GM06990 (cell line): Measurements from ENCODE around the gene MYBL2.
"Not testable (repeated sequence)": the region's sequence is repeated elsewhere in the genome, so short reads cannot be mapped to it uniquely, and the experiment has no call there.

ENCODE experiments used
- DNase-seq: peaks from one replicate; pipeline ENCODE4 v3.0.0-alpha.2; 2011; ENCODE audit not compliant: insufficient read length; ENCODE audit errors: extremely low read depth
- H3K27me3 ChIP-seq: replicated peaks from 2 replicates; pipeline ENCODE4 v1.6.0; 2011; ENCODE audit warnings: low read length; ENCODE audit not compliant: control insufficient read depth, insufficient read depth
- H3K36me3 ChIP-seq: 2 replicates; pipeline ENCODE4 v1.5.1; 2011; ENCODE audit warnings: low read length; ENCODE audit not compliant: control insufficient read depth, insufficient read depth
- H3K4me3 ChIP-seq: replicated peaks from 2 replicates; pipeline ENCODE4 v1.5.1; 2011; ENCODE audit warnings: low read depth, mild to moderate bottlenecking, control low read depth, low read length
- TF ChIP-seq, protein P1 (sequence below): IDR thresholded peaks from 2 replicates; pipeline ENCODE4 v1.5.1; 2011; ENCODE audit warnings: low read length, control low read depth, mild to moderate bottlenecking, inconsistent platforms; ENCODE audit not compliant: insufficient read depth, poor library complexity, severe bottlenecking

The MYBL2 gene

DNA sequence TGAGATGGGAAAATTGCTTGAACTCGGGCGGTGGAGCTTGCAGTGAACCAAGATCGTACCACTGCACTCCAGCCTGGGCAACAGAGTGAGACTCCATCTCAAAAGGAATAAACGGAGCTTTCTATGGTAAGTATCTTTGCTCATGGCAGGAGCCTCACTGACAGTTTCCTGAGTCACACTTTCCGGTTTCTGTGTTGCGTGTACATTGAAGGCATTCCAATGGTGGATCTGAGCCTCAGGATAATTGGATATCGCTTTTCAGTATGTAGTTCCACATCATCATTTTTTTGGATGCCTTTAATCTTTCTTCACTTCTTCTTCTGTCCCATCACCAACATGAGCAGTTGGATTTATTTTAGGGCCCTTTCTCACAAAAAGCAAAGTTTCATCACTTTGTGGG is 88.5 kb downstream of the MYBL2 start:
- Histone ChIP-seq H3K27me3 (no peaks in the 10 kb centered on the region), H3K36me3 (no peaks in the 10 kb centered on the region), H3K4me3 (no peak overlapping the region)
- no peak for DNase-seq
- TF ChIP-seq, protein P1, sequence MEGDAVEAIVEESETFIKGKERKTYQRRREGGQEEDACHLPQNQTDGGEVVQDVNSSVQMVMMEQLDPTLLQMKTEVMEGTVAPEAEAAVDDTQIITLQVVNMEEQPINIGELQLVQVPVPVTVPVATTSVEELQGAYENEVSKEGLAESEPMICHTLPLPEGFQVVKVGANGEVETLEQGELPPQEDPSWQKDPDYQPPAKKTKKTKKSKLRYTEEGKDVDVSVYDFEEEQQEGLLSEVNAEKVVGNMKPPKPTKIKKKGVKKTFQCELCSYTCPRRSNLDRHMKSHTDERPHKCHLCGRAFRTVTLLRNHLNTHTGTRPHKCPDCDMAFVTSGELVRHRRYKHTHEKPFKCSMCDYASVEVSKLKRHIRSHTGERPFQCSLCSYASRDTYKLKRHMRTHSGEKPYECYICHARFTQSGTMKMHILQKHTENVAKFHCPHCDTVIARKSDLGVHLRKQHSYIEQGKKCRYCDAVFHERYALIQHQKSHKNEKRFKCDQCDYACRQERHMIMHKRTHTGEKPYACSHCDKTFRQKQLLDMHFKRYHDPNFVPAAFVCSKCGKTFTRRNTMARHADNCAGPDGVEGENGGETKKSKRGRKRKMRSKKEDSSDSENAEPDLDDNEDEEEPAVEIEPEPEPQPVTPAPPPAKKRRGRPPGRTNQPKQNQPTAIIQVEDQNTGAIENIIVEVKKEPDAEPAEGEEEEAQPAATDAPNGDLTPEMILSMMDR, result no peak

- no peak for DNase-seq
- no peaks in the 10 kb centered on the region for H3K36me3 ChIP-seq
- no peaks in the 10 kb centered on the region for H3K27me3 ChIP-seq
- TF ChIP-seq, protein P1, result no peak
- H3K4me3 ChIP-seq, result no peak overlapping the region
Measured at GRCh38 chr20:43755851-43756250, 88.9 kb downstream of the MYBL2 start.

DNA sequence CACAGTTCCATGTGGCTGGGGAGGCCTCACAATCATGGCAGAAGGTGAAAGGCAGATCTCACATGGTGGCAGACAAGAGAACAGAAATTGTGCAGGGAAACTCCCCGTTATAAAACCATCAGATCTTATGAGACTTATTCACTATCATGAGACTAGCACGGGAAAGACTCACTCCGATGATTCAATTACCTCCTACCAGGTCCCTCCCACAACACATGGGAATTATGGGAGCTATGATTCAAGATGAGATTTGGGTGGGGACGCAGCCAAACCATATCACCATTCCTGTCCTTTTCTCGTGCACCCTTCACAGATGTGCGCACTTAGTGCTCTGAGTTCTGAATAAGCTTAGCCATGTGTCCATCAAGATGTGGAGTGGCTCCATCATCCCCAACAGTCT is 91.0 kb downstream of the MYBL2 start:
- H3K4me3 ChIP-seq, H3K36me3 ChIP-seq, DNase-seq, H3K27me3 ChIP-seq: not testable (repeated sequence)

GRCh38 chr20:43761386-43762340 is 94.7 kb downstream of the MYBL2 start:
- no peaks in the 10 kb centered on the region for H3K27me3 ChIP-seq
- DNase-seq, result no peak
- TF ChIP-seq, protein P1, result no peak

DNA sequence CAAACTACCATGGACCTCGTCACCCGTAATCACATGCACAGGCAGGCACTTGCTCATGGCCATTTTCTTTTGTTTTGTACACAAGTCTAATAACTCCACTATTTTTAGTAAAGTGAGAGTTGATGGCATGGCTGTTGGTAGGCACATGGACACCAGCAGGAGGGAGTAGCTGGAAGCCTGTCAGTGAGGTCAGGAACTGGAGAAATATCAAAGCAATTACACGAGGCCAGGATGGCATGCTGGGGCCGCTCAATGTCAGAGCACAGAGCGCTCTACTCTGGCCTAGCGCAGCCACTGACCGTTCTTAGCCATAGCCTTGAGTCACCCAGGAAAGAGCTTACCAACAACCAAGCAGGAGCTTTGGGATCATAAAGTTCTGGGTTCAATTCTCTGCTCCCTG is 96.0 kb downstream of the MYBL2 start:
- DNase-seq, result no peak
- no peak overlapping the region for H3K4me3 ChIP-seq
- TF ChIP-seq, protein P1, result no peak
- H3K27me3 ChIP-seq, result no peaks in the 10 kb centered on the region
- no peaks in the 10 kb centered on the region for H3K36me3 ChIP-seq

More at GRCh38 chr20:43761386-43762340, 94.7 kb downstream of the MYBL2 start:
- Histone ChIP-seq H3K4me3 (no peak overlapping the region), H3K36me3 (no peaks in the 10 kb centered on the region)

DNA sequence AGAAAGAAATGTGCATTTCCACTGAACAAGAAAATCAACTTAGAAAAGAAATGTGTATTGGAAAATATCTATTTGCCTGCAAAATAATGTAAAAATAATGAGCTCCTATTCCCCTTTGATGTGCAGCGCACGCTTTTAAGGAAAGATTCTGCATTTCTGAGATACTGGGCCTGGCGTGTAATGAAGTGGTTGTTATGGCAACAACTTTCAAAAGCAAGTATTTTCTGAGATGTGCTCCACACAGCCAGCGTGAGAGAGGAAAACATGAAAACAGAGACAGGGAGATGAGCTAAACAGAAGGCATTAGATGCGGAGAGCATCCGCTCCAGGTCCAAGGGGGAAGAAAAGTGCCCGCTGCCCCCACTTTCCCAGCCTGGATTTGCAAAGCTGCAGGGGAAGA is 99.0 kb downstream of the MYBL2 start:
- no peak for DNase-seq
- H3K36me3 ChIP-seq, result no peaks in the 10 kb centered on the region

More for the DNA sequence above, 99.0 kb downstream of the MYBL2 start:
- no peak overlapping the region for H3K4me3 ChIP-seq
- TF ChIP-seq, protein P1, result no peak
- H3K27me3 ChIP-seq, result no peaks in the 10 kb centered on the region
